AG09319 (cell line): ENCODE results near the gene KIF19.

ENCODE experiments used
- DNase-seq: peaks from one replicate; pipeline ENCODE4 v3.0.0-alpha.2; 2010; ENCODE audit warnings: low read depth; ENCODE audit errors: extremely low read depth
- TF ChIP-seq, protein P1 (sequence below): IDR thresholded peaks from 2 replicates; pipeline ENCODE4 v1.5.1; 2011; ENCODE audit warnings: low read depth, mild to moderate bottlenecking, inconsistent platforms, low read length, moderate library complexity

The KIF19 gene

GRCh38 chr17:74358697-74359096 is 32.7 kb downstream of the KIF19 start:
- no peak for DNase-seq
- TF ChIP-seq, protein P1, sequence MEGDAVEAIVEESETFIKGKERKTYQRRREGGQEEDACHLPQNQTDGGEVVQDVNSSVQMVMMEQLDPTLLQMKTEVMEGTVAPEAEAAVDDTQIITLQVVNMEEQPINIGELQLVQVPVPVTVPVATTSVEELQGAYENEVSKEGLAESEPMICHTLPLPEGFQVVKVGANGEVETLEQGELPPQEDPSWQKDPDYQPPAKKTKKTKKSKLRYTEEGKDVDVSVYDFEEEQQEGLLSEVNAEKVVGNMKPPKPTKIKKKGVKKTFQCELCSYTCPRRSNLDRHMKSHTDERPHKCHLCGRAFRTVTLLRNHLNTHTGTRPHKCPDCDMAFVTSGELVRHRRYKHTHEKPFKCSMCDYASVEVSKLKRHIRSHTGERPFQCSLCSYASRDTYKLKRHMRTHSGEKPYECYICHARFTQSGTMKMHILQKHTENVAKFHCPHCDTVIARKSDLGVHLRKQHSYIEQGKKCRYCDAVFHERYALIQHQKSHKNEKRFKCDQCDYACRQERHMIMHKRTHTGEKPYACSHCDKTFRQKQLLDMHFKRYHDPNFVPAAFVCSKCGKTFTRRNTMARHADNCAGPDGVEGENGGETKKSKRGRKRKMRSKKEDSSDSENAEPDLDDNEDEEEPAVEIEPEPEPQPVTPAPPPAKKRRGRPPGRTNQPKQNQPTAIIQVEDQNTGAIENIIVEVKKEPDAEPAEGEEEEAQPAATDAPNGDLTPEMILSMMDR, result no peak

- TF ChIP-seq, protein P1, result no peak
- no peak for DNase-seq
Observed at GRCh38 chr17:74359916-74360315, 33.9 kb downstream of the KIF19 start.

DNA sequence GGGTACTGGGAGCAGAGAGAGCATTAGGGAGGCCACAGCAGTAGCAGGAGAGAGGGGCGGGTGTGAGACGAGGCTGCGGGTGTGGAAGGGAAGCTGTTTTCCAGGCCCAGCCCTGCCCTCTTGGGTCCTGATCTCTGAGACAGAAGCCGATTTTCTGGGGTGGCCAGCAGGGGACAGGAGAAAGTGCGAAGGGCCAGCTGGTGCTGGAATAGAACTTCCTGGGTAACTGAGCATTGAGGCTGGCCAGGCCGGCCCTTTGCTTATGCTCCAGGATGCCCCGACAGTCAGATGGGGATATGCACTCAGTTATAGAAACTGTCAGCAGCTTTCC is 34.8 kb downstream of the KIF19 start:
- TF ChIP-seq, protein P1, result no peak
- DNase-seq, result no peak

GRCh38 chr17:74361230-74362068 is 35.4 kb downstream of the KIF19 start, which contains the start of gene BTBD17:
BTBD17 (minus strand) TSS chr17:74361868; CDS start chr17:74361819, 49 bp downstream.
- DNase-seq, result no peak
- TF ChIP-seq, protein P1, result peak; percentile 41

- no peak for DNase-seq
- TF ChIP-seq, protein P1, result no peak
Observed at GRCh38 chr17:74362069-74362405, 36.0 kb downstream of the KIF19 start.

DNA sequence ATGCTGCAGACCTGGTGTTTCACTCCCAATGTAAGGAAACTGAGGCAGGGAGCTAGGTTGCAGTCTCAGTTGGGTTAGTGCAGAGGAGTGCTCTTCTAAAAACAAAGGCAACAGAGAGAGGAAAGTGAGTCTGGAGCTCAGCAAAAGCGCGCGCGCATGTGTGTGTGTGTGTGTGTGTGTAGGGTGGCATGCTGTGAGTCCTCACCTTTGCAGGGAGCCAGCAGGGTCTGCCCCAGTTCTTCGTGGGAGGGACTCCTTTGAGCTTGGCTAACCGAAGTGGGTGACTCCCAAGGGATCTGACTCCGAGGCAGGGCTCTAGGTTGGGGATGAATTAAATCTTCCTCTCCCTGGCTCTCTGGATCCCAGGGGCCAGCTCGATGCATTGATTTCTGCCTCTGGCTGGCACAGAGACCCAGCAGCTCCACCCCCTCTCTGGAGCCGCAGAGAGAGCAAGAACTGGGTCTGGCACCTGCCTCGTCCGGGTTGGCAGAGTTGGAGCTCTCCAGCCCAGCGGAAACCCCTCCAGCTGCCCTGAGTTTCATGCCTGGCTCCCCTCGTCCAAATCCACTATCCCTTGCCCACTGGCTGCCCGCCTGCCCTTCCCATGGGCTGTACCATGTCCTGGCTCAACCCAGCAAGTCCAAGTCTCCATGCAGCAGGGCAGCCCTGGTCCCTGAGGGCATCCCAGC is 36.9 kb downstream of the KIF19 start:
- TF ChIP-seq, protein P1, result no peak

GRCh38 chr17:74367206-74367605 is 41.2 kb downstream of the KIF19 start, which contains the start of gene GPR142:
GPR142 (plus strand) TSS chr17:74367506; CDS start chr17:74369541, 2,035 bp downstream.
- TF ChIP-seq, protein P1, result no peak
- no peak for DNase-seq

More for the DNA sequence above, 36.9 kb downstream of the KIF19 start:
- DNase-seq, result no peak
